ENCODE data around the gene SPPL3.
"Not testable (repeated sequence)": the region's sequence is repeated elsewhere in the genome, so short reads cannot be mapped to it uniquely, and the experiment has no call there.

The SPPL3 gene

DNA sequence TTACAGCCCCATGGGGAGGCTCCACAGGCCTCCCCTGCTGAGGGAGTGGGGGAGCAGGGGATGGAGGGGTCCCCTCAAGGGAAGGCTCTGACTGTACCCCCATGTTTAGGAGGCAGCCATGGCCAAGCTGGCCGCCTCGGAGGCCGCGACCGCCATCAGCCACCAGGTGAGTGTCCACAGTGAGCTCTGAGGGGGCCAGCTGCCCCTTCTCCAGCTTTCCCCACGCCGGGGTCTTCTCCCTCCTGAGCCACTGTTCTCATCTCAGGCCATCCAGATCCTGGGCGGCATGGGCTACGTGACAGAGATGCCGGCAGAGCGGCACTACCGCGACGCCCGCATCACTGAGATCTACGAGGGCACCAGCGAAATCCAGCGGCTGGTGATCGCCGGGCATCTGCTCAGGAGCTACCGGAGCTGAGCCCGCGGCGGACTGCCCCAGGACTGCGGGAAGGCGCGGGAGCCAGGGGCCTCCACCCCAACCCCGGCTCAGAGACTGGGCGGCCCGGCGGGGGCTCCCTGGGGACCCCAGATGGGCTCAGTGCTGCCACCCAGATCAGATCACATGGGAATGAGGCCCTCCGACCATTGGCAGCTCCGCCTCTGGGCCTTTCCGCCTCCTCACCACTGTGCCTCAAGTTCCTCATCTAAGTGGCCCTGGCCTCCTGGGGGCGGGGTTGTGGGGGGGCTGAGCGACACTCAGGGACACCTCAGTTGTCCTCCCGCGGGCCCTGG is 165.0 kb downstream of the SPPL3 start:
- DNase-seq, result no peak

DNA sequence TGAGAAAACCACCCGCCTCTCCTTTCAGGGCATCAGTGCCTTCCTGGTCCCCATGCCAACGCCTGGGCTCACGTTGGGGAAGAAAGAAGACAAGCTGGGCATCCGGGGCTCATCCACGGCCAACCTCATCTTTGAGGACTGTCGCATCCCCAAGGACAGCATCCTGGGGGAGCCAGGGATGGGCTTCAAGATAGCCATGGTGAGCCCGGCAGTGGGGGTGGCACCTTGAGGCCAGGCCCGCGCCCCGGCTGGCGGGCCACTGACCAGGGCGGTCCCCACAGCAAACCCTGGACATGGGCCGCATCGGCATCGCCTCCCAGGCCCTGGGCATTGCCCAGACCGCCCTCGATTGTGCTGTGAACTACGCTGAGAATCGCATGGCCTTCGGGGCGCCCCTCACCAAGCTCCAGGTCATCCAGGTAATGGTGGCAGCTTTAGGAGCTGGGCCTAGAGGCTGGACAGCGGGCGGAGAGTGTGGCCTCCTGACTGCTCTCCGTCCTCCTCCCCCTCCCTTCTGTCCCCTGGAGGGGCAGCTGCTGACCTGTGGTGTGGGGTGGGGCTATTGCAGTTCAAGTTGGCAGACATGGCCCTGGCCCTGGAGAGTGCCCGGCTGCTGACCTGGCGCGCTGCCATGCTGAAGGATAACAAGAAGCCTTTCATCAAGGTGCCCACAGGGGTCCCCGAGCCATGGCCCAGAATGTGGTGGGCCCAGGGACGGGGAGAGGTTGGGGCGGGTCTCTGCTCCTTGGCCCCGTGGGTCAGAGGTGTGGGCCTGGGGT is 165.7 kb downstream of the SPPL3 start:
- no peak for DNase-seq

DNA sequence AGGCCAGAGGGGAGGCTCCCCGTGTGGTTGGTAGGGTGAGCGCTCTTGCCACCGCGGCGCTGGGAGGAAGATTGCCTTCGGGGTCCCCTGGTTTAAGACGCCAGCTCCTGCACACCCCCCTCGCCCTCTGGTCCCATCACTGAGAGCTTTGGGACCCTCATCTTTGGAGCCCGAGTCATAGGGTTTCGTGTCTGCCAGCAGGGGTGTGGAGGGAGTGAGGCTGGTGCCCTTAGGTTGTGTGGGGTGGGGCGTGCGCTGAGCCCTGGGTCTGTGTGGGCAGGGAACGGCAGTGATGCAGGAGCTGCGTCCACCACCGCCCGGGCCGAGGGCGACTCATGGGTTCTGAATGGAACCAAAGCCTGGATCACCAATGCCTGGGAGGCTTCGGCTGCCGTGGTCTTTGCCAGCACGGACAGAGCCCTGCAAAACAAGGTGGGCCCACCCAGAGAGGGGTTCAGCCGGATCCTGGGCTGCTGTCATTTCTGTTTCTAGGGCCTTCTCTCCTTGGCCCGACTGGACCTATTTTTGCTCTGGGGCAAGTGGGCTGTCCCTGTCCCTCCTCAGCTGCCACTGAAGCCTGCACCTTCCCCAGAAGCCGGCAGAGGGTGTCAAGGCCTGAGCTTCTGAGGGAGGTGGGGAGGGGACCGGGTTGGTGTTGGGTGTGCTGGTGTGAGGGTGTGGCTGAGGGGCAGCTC is 166.5 kb downstream of the SPPL3 start:
- DNase-seq, result peak; percentile 20 to 64

DNA sequence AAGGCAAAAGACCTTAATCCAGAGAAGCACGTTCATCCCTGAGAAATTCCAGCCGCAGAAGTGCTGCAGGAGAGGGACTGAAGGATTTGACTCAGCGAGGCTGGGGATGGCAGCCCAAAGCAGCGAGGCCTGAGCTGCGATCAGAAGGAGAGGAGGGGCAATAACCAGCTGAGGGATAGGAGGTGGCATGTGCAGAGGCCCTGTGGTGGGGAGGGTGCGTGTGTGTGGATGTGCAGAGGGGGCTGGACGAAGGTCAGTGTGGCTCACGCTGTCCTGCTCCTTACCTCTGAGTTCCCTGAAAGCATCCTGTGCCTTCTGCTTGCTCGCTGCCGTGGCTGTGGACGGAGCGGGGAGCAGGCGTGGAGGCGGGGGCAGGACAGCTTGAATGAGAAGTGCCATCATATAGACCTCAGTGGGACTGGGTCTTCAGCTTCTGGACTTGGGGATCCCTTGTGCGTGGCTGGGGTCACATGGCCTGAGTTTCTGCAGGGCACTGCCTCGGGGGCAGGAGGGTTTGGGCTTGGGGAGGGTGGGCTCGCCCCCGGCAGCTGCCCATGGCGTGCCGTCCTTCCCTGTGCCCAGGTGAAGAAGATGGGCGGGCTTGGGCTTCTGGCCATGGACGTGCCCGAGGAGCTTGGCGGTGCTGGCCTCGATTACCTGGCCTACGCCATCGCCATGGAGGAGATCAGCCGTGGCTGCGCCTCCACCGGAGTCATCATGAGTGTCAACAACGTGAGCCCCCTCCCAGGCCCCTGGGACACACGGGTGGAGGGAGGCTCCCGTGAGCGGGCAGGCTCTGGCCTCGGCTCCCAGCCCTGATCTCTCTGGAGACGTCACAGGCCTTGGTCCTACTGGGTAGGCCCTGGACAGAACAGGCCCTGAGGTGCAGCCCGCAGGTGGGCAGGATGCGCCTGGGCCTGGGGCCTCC is 167.5 kb downstream of the SPPL3 start:
- no peak for DNase-seq

DNA sequence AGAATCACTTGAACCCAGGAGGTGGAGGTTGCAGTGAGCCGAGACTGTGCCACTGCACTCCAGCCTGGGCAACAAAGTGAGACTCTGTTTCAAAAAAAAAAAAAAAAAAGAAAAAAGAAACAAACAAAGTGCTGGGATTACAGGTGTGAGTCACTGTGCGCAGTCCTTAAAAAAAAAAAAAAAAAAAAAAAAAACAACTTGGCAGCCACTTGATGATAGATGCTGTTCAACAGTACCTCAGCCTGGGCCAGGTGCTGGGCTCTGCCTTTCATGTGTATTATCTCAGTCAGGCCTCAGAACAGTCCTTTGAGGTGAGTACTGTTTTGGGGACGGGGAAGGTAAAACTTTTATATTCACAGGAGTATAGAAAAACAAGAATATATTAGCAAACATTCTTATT is 169.0 kb downstream of the SPPL3 start:
- no peak for DNase-seq

DNA sequence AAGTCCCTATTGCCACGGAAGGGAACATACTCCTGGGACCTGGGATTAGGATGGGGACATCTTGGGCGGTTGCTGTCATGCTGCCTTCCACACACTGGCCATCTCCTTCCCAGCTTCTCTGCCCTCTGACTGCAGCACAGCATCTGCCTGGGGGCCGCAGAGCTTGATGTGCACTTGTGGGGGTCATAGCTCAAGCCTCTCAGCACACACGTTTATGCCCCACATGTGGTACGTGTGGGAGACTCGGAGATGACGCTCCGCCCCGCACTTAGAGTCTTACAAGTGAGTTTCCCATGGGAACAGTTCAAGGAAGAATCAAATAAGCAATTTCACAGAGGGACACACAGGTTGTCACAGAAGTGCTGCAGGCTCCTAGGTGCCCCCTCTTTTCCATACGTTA is 169.9 kb downstream of the SPPL3 start:
- DNase-seq, result no peak

DNA sequence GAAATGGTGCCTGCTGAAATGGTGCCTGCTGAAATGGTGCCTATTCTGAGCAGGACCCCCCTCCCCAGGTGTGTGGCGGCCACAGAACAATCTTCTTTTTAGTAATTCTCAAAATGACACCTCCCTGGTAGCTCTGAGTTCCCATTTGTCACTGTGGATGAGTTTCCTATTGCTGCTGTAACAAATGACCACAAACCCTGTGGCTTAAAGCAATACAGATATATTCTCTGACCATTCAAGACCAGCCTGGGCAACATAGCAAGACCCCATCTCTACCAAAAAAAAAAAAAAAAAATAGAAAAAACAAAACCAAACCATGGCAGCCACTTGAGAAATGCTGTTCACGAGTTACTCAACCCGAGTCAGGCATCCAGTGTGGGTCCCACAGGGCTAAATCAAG is 170.6 kb downstream of the SPPL3 start:
- no peak for DNase-seq

DNA sequence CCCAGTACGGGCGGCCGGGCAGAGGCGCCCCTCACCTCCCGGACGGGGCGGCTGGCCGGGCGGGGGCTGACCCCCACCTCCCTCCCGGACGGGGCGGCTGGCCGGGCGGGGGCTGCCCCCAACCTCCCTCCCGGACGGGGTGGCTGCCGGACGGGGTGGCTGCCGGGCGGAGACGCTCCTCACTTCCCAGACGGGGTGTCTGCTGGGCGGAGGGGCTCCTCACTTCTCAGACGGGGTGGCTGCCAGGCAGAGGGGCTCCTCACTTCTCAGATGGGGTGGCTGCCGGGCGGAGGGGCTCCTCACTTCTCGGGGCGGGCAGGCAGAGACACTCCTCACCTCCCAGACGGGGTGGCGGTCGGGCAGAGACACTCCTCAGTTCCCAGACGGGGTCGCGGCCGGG is 172.0 kb downstream of the SPPL3 start:
- DNase-seq, result not testable (repeated sequence)

DNA sequence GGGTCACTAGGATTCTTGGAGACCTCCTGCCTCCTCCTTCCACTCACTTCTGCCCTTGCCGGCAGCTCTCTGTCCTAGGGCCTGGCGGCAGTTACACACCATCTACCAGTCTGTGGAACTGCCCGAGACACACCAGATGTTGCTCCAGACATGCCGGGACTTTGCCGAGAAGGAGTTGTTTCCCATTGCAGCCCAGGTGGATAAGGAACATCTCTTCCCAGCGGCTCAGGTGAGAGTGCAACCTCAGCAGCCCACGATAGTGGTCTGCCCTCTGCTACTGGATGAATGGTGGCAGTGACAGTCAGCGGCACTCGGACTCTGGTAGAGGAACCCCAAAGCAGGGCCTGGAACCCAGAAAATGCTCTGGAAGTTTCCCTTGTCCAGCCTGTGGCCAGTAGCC is 177.2 kb downstream of the SPPL3 start:
- no peak for DNase-seq

DNA sequence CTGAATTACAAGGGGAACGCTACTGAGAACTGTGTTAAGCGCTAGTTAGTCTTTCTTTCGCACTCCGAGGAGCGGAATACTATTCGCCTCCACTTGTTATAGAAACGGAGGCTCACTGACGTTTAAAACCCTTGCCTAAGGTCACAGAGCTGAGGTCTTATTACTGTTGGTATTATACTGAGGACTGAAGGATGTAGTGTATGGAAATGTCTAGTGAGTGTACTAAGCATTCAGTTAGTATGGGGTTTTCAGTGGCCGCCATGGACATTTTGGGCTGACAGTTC is 177.7 kb downstream of the SPPL3 start:
- DNase-seq, result no peak

DNA sequence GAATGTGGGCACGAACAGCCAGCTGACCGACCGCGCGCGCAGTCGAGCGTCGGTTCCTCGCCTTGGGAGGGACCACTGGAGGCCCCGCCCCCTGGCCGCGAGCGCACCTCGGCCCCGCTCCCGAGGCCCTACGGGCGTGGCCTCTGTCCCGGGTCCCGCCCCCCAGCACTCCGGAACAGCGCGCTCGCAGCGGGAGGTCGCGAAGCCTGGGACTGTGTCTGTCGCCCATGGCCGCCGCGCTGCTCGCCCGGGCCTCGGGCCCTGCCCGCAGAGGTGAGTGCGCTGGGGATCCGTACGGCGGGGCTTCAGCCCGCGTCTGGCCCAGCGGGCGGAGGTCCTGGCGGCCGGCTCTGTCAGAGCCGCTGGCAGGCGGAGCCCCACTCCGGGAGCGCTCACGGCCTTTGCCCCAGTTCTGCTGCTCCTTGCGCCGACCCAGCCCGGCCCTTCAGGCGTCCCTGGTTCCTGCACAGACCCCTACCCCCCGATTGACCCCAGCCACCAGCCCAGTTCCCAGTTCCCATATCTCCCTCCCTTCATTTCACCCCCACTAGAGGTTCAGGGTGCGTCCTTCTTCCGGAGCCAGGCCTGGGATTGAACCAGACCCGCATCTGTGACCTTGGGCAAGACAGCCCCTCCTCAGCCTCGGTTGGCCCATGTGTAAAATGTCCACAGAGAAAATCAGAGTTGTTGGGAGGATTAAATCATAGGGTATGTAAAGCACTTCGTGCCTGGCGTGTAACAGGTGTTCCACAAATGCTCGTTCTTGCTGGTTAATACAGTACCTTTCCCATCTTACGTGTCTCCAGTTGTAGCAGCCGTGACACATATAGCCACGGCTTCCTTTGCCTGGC is 178.3 kb downstream of the SPPL3 start, which contains the start of gene ACADS:
Gene ACADS, plus strand, starts transcription at position 168 of the 851 bp plus-strand sequence. Its CDS starts 60 bp downstream, at position 228.
- DNase-seq, result peak; percentile 61 to 94

DNA sequence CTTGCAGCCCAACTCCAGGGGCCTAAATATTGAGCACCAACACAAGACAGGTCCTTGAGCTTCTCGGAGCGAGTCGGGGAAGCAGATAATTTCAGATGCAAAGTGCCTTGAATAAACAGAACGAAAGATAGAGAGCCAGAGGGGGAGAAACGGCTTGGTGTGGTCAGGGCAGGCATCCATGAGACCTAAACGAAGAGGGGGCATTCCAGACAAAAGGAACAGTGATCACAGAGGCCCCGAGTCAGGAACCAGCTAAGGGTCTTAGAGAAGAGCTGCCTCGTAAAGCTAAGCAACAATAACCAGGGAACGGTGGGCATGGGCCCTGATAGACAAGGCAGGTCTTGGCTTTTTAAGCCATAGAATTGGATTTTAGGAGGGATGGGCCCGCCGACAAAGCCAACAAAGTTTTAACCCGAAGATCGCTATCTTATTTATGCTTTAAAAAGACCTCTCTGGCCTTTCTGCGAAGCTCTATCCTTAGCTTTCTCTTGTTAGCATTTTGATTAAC is 179.0 kb downstream of the SPPL3 start:
- DNase-seq, result peak; percentile 25 to 61

DNA sequence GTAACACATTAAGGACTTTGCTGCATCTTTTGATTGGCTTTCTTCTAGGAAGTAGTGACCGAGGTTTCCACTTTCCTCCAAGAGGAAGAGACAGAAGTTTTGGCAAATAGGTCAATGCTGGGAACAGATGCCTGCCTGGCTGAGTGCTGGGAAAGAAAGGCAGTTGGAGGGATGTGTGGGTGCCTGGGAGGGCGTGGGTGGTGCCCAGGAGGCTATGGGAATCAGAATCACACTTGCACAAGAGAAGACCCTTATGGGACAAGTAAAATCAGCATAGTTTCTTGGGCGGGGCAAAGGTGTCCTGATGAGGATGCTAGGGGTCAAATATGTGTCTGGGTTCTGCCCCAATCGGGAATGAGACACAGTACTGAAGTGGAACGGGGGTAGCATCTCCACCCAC is 179.4 kb downstream of the SPPL3 start:
- no peak for DNase-seq

DNA sequence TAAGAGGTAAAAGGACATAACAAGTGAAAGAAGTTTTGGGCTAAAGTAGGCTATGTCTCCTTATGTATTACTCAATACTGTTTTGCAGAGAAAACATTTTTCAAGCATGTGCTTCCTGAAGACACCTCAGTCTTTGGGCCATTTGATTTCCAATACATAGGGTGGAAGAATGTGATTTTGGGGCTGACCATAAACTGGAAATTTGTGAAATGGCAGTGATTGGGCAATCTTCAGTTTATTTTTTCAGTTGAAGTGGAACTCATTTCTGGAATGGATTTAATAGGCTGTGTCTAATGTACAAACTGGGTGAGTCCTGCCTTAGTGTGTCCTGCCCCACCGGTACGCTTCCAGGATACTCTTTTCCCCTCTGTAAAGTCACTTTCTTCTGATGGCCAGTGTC is 181.4 kb downstream of the SPPL3 start:
- no peak for DNase-seq

DNA sequence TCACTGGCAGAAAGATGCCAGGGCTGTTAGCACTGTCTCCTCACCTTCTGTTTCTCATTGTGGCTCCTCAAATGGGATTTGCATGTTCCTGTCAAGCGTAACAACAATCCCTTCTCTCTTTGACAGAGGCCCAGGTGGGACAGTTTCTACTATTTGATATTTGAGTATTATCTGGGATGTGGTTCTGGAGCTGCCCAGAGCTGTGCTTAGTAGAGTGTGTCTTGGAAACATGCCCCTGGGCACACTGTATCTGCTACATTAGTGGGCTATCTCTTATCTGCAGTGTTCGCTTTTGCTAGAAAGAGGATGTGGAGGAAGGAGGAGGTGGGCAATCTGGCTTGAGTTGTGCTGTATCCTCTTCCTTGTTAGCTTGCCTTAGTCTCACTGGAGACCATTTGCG is 182.3 kb downstream of the SPPL3 start:
- DNase-seq, result peak; percentile 97 to 99

DNA sequence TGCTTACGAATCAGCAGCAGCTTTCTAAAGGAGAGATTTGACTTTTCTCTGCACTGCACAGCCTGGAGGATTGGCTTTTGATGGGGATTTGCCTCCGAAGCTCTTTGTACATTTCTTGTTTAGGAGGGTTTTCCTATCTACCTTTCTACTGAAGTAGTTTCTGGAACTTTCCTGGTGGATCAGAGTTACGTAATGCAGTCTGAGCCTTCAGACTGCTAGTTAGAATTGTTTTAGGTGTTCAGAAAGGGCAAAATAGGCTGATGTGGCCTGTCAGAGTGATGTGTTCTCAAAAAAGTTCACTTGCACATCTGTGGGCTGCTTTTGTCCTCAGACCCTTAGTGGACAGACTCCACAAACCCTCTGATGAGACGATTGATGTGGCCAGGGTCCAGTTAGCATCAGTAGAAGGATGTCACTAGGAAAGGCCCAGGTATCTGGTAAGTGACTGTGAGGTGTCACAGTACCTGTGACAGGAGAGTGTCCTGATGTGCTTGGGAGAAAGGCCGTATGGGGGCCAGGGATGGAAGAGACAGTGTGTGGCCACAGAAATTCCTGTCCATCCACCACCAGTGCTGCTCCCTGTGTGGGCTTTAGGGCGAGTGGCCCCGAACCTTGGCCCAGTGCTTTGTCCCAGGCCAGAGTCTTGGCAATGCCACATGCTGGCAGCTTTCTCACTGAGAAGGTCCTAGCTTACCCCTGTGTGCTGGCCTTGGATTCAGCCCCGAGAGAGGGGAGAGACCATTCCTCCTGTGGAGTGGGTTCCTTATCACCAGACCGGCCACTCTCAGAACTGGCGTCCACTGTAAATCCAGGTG is 183.0 kb downstream of the SPPL3 start:
- DNase-seq, result no peak

DNA sequence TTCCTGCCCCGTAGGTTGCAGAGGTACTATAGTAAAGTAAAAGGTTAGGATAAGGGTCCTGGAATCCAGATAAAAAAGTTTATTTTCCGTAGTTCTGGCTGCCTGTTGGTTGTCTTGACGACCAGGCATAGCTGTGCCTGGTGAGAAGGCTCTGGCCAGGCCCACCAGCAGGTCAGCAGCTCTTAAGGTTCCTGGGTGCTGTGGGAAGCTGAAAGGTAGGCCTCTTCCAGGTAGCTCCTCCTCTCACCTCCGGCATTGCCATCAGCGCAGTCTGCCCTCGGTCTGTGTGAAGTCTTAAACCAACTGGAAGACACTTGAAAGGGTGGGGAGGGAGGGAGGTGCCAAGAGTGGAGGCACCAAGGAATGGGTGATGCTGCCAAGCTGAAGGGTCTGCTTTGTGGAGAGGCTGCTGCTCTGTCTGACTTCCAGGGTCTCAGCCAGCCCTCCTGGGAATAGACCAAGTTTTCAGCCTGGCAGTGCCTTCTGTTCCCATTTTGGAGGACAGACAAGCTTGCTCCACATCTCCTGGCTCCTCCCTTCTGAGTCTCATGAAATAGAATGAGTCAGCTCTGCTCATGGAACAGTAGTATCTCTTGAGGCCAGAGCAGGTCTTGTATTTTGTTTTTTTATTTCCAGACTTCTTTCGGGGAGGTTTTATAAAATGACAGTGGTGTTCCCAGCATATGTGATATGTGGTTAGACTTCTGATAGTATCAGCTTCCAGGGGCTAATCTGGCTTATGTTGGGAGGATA is 183.7 kb downstream of the SPPL3 start:
- DNase-seq, result no peak

DNA sequence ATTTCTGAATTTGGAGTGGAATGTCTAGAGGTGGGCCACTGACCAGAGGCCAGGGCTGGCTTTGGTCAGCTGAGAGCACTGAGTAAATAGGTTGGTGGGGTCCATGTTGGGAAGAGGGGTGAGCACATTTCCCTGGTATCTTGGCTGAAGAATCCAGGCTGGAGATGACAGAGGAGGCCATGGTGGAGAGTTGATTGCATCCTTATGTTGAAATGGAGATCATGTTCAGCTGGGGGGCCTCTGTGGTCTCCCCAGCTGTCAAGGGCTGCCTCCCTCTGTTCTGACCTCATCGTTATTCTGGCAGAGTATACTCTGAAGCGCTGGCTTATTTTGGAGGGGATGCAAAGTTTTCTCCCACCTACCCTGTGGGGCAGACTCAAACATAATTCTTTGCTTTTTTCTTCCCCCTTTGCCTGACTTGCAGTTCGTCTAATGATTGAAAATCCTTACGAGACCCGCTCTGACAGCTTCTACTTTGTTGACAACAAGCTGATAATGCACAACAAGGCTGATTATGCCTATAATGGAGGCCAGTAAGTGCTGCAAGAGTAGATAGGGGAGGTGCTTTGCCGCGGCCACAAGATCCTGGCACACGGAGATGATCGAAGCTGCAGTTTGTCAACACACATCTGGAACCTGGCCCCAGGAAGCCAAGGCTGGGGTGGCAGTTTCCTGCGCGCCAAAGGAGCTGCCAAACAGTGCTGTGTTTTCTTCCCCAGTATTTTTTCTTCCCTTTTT is 184.5 kb downstream of the SPPL3 start:
- no peak for DNase-seq

DNA sequence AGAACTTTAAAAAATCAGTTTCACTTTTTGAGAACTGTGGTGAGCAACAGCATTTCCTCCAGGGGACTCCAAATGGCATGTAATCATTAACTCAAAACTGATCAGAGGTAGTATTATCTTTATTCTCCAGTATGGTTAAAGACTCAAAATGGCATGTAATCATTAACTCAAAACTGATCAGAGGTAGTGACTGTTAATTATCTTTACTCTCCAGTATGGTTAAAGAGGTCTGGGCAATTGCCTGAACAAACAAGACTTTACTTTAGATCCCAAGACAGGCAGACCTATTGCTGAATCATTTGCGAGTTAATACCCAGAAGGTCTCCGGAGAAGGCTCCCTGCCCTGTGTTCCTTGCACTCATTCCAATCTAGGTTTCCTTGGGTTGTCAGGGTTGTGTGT is 185.1 kb downstream of the SPPL3 start:
- no peak for DNase-seq
